Measurements from ENCODE around the gene SDK2. TPM values are rescaled to one million over a fixed set of nuclear protein-coding genes. Genes with fewer than 3 reads are reported as not detected.

SDK2 gene
- total and polyA plus RNA-seq, 9 of the 15 experiments (the other 6 are each of a cell fraction or from before 2014, with no cell fraction given), result 0.04 TPM; not detected in 8

DNA sequence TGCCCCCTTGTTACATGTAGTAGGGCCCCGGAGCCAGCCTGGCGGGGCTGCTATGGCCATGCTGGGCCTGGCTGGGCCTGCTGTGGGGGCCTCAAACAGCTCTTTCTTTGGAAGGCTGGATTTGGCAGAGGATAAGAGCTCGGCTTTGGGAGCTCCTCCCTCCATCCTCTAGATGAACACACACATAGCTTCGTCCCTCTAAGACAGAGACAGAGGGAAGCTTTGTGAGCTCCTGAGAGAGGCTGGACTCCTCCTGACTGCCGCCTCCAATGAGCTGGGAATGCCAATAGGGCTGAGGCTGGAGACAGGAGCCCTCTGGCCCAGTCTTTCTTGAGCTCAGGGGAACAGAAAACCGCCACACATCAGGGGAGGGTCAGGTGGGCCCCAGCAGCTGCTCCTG, 295.1 kb downstream of the SDK2 start:
- Histone ChIP-seq H2AFZ (ENCODE audit: low read depth, low read length) (no peak overlapping the region), H3K9me1 (ENCODE audit: control insufficient read depth, insufficient read depth, low read length) (no peaks in the 10 kb centered on the region), H3K9me3 (replicated peaks; ENCODE audit: control insufficient read depth, insufficient read depth, low read depth, low read length) (no peaks in the 10 kb centered on the region), H3K27ac (ENCODE audit: extremely low read depth, low read depth, low read length) (no peak overlapping the region), H3K36me3 (ENCODE audit: control insufficient read depth, insufficient read depth, low read length) (no peaks in the 10 kb centered on the region), H4K20me1 (replicated peaks; ENCODE audit: control insufficient read depth, insufficient read depth, low read length) (no peaks in the 10 kb centered on the region), H3K4me1 (replicated peaks in 1 of 2; ENCODE audit: control insufficient read depth in 2 of 2, insufficient read depth in 2 of 2, low read length in 2 of 2) (peaks cover 0 to 4% of the 10 kb centered on the region in 2 experiments; a peak in 1 of 5 replicates), H3K27me3 (ENCODE audit: control insufficient read depth in 2 of 2, insufficient read depth in 2 of 2, low read length in 2 of 2) (peaks cover 25 to 72% of the 10 kb centered on the region in 2 experiments; a peak in 4 of 5 replicates), H3K4me2 (ENCODE audit: insufficient read depth, low read length) (no peak overlapping the region), H3K4me3 (no peak overlapping the region), H3K9ac (ENCODE audit: insufficient read depth in 1 of 2, low read depth in 2 of 2, low read length in 2 of 2) (no peak overlapping the region), H3K79me2 (ENCODE audit: control insufficient read depth, insufficient read depth, low read length) (no peaks in the 10 kb centered on the region)
- no TSS peak for BruUV-seq (replicated peaks)
- intact Hi-C loops (cut with micrococcal nuclease), result no loop called here
- TF ChIP-seq TBP (optimal IDR thresholded peaks at IDR 0.05; ENCODE audit: low read depth, low read length) (no peak), CXXC5 (CRISPR knock-in tag; IDR thresholded peaks at IDR 0.05) (no peak), PHF8 (IDR thresholded peaks at IDR 0.05; ENCODE audit: borderline replicate concordance, low read length) (no peak), TFAM (CRISPR knock-in tag; conservative IDR thresholded peaks at IDR 0.05) (no peak), ZNF79 (CRISPR knock-in tag; IDR thresholded peaks at IDR 0.05; ENCODE audit: low read depth) (no peak), CHD4 (IDR thresholded peaks at IDR 0.05; ENCODE audit: insufficient read depth, insufficient replicate concordance, low read depth, low read length, poor library complexity, severe bottlenecking) (no peak), SREBF1 (IDR thresholded peaks at IDR 0.05; ENCODE audit: borderline replicate concordance, low read depth, low read length) (no peak), TCF7L2 (IDR thresholded peaks at IDR 0.05; ENCODE audit: low read depth, low read length) (no peak), CAMTA2 (CRISPR knock-in tag; conservative IDR thresholded peaks at IDR 0.05) (no peak), HMG20B (CRISPR knock-in tag; IDR thresholded peaks at IDR 0.05) (no peak), SNAPC5 (CRISPR knock-in tag; IDR thresholded peaks at IDR 0.05) (no peak), ZNF263 (CRISPR knock-in tag; IDR thresholded peaks at IDR 0.05; ENCODE audit: borderline replicate concordance) (no peak), TAL1 (IDR thresholded peaks at IDR 0.05) (no peak), PTRF (tag; IDR thresholded peaks at IDR 0.05) (no peak), RBM15 (IDR thresholded peaks at IDR 0.05; ENCODE audit: insufficient read depth, low read length) (no peak)
- TF ChIP-seq, protein P1, sequence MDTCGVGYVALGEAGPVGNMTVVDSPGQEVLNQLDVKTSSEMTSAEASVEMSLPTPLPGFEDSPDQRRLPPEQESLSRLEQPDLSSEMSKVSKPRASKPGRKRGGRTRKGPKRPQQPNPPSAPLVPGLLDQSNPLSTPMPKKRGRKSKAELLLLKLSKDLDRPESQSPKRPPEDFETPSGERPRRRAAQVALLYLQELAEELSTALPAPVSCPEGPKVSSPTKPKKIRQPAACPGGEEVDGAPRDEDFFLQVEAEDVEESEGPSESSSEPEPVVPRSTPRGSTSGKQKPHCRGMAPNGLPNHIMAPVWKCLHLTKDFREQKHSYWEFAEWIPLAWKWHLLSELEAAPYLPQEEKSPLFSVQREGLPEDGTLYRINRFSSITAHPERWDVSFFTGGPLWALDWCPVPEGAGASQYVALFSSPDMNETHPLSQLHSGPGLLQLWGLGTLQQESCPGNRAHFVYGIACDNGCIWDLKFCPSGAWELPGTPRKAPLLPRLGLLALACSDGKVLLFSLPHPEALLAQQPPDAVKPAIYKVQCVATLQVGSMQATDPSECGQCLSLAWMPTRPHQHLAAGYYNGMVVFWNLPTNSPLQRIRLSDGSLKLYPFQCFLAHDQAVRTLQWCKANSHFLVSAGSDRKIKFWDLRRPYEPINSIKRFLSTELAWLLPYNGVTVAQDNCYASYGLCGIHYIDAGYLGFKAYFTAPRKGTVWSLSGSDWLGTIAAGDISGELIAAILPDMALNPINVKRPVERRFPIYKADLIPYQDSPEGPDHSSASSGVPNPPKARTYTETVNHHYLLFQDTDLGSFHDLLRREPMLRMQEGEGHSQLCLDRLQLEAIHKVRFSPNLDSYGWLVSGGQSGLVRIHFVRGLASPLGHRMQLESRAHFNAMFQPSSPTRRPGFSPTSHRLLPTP (IDR thresholded peaks at IDR 0.05; ENCODE audit: borderline replicate concordance, extremely low read depth, insufficient read length), result no peak
- TF ChIP-seq, protein P2, sequence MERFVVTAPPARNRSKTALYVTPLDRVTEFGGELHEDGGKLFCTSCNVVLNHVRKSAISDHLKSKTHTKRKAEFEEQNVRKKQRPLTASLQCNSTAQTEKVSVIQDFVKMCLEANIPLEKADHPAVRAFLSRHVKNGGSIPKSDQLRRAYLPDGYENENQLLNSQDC (CRISPR knock-in tag; IDR thresholded peaks at IDR 0.05), result no peak
- WGBS (ENCODE audit: insufficient coverage, low coverage, missing lambda C conversion rate), result 11% methylated on average over 6 of the region's 6 CpGs
- ATAC-seq, result peak; percentile 13; the same call in 1 of the 3 replicates
- ChIA-PET CTCF (ENCODE audit: low intra/inter-chr PET ratio) (no interaction called here), POLR2A (no interaction called here)
- in situ Hi-C loops (cut with MboI), result no loop called here
- no peak for DNase-seq (ENCODE audit: extremely low read depth in 1 of 4, low spot score in 3 of 4)
- no peak for FAIRE-seq

Measured in K562 (cell line).